Ammon's horn (tissue), 1 donor: ENCODE results near the gene TTC9C.
"Not testable (repeated sequence)": the region's sequence is repeated elsewhere in the genome, so short reads cannot be mapped to it uniquely, and the experiment has no call there.

Experiments used
- DNase-seq: peaks from one replicate; pipeline ENCODE4 v3.0.0-alpha.2; 2016; ENCODE audit warnings: low spot score

TTC9C gene, protein sequence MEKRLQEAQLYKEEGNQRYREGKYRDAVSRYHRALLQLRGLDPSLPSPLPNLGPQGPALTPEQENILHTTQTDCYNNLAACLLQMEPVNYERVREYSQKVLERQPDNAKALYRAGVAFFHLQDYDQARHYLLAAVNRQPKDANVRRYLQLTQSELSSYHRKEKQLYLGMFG

DNA sequence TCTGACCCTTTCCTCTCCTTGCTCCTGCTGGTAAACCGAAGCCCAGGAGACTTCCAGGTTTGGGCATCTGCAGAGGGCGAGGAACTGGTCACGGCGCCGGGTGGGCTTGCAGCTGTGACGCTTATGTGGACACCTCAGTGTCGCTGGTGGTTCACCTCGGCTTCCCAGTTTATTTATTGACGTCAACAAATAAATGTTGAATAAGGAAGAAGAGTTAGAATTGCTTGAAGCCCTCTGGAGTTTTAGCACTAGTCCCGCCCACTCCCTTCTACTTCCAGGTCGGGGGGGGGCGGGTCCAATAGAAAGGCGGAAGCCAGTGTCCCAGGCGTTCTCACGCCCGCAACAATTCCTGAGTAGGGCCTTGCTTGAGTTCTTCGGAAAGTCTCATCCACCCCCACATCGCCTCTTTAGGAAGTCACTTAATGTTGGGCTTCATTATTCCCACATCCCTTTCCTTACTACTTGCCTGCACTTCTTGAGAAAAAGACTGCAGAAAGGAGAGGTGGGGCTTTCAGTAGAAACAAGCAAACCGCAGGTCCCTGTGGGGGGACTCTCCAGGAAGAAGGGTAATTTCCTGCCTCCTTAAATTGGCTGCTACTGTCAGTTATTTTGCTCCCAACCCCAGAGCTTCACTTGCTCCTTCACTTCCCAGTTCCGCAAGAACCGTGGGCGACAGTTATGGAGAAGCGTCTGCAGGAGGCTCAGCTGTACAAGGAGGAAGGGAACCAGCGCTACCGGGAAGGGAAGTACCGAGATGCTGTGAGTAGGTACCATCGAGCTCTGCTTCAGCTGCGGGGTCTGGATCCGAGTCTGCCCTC is at the start of gene TTC9C:
TSS of gene TTC9C (plus strand) at position 316 of the 818 bp plus-strand sequence. CDS start at position 679, 363 bp downstream.
- DNase-seq: peak; percentile 91

DNA sequence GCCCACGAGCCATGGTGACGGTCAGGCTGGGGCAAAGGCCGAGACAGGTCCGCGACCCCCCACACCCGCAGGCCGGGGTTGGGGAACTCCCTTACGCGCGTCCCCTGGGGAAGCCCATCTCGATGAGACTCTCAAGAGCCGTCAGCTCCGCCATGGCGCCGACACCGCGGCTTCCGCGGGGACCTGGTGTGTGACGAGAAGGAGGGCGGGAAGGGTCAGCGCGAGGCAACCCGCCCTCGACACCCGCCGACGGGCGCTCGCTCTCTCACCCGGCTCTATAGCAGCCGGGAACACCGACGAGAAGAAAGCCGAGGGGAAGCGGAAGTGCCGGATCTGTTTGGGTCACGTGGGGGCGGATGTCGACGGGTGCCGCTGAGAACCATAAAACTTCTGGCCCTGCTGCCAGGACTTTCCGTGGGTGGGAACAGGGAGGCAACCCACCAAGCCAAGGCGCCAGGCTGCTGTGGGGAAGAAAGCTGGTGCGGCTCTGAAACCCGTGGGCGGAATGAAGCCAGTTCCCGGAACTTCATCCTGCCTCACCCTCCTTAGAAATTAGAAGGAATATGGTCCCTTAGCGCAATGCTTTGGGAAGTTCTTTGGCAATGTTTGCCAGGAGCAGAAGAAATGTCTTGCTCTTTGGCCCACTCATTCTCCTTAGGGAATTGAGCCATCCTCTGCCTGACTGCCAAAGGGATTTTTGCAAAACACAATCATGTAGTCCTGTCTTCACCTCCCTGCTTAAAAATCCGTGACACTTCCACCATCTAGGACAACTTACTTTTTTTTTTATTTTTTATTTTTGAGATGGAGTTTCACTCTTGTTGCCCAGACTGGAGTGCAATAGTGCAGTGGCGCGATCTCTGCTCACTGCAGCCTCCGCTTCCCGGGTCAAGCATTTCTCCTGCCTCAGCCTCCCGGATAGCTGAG is 49.3 kb upstream of the TTC9C start, which contains the start of gene UBXN1:
TSS of gene UBXN1 (minus strand) at position 304 of the 927 bp plus-strand sequence. CDS start at position 154, 150 bp downstream.
- DNase-seq: peak; percentile 88

DNA sequence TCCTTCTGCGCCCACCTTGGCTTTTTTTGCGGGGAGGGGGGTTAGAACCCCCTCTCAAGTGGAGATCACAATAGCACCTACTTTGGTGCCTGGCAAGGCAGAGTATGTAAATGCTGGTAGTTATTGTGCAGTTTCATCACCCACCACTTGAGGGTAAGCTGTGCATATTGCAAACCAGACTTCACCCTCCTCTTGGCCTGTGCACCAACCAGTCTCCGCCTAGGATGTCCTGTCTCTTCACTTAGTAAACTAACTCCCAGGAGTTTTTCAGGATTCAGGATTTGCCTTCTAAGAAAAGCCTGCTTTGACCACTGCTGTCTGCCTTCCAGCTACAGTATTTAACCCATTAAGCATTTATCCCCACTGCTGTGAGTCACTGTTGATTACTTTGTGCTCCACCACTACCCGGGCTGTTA is 47.5 kb upstream of the TTC9C start:
- peak; percentile 64 for DNase-seq

DNA sequence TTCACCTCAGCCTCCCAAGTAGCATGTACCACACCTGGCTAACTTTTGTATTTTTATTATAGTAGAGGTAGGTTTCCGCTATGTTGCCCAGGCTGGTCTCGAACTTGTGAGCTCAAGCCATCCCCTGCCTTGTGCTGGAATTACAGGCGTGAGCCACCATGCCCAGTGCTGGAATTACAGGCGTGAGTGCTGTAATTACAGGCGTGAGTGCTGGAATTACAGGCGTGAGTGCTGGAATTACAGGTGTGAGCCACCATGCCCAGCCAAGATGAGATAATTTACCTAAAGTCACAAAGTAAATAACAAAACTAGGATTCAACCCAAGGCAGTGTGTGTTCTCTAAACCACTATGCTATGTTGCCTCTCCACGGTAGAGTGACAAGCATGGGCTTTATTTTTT is 45.8 kb upstream of the TTC9C start:
- no peak for DNase-seq

DNA sequence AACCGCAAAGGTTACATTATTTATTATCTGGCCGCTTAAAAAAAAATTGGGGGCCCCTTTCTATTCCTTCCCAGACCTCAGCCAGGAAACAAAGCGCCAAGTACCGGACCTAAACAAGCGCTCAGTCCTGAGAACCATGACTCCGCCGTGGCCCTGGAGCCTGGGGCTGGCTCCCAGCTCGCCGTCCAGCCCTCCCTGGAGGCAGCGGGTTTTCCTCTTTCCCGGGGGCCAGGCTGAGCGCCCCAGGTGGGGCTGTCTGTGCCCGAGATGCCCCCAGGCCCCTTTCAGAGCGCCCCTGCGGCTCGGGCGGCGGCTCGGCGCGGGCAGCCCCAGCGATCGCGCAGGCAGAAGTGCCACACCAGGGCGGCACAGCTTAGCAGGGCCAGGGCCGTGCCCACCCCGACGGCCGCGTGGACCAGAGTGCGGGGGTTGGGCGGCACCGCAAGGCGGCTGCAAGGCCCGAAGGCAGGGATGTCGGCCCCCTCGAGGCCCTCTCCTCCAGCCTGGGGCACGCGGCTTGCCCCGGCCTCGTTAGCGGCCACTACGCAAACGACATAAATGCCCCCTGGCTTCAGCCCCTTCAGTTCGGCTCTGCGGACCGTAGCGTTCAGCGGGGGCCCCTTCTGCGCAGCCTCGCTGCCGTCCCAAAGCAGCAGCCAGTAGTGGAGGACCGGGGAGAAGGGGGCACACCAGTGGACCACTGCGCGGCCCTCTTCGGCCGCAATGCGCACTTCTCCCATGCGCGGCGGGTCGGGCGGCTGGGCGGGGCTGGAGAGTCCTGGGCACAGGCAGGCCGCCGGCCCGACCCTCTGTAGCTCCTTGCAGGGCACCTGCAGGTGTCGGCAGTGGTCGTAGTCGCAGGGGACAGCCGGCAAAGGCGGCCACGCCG is 40.5 kb upstream of the TTC9C start:
- no peak for DNase-seq

DNA sequence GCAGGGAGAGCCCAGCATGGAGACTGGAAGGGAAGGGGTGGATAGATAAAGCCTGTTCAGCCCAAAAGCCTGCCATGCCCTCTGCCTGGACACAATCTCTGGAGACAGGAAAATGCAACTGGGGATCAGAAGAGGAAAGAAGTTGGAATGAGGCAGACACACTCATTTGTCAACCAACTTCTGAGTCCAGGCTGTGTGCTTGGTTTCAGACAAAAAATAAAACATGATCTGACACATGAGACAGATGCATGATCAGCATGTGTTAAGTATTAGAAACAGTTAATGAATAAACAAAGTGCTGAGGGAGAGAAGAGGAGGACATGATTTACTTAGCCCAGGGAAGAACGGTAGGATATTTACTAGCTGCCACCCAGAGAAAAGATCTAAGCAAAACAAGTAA is 39.8 kb upstream of the TTC9C start:
- DNase-seq: no peak

DNA sequence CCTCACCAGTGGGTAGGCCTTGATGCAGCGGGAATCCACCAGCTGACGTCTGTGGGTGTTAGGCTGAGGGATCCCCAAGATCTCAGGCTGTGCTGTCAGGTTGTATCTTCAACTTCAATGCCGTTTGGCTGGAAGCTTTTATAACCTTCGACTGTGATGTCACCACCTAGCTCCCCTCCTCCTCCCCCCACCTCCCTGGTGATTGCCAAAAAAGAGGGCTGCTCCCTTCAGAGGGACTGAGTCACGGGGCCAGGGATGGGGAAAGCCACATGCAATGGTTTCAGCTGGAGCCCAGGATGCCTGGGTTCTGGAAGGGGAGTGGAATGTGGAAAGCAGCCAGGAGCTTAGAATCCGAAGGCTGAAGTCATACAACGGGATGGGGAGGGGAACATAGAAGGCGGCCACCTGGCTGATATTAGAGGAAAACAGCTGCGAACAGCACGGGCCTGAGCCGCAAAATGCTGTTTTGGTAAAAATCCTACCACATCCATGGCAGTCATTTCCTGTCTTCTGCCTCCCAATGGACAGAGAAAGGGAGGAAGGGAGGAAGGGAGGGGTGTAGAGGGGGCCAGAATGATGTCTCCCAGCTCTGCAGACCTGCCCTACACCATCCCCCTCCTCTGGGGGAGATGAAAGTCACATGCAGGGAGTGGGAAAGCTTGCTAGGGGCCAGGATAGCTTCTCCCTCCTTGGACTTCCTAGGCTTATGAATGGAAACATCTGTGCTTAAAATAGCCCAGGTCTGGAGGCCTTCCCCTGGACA is 38.7 kb upstream of the TTC9C start, which contains the start of gene LRRN4CL:
TSS of gene LRRN4CL (minus strand) at position 110 of the 763 bp plus-strand sequence. CDS start 1,022 bp downstream, outside the sequence.
- DNase-seq: peak; percentile 32

DNA sequence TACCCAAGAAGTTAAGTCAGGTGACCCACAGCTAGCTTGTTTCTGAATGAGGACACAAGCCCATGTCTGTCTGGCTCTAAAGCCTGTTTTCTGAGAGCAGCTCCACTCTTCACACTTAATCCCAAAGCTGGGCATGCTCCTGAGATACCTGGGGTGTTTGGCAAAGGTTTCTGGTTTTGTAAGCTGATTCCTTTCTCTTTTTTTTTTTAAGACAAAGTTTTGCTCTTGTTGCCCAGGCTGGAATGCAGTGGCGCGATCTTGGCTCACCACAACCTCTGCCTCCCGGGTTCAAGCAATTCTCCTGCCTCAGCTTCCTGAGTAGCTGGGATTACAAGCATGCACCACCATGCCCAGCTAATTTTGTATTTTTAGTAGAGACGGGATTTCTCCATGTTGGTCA is 34.7 kb upstream of the TTC9C start:
- not testable (repeated sequence) for DNase-seq

DNA sequence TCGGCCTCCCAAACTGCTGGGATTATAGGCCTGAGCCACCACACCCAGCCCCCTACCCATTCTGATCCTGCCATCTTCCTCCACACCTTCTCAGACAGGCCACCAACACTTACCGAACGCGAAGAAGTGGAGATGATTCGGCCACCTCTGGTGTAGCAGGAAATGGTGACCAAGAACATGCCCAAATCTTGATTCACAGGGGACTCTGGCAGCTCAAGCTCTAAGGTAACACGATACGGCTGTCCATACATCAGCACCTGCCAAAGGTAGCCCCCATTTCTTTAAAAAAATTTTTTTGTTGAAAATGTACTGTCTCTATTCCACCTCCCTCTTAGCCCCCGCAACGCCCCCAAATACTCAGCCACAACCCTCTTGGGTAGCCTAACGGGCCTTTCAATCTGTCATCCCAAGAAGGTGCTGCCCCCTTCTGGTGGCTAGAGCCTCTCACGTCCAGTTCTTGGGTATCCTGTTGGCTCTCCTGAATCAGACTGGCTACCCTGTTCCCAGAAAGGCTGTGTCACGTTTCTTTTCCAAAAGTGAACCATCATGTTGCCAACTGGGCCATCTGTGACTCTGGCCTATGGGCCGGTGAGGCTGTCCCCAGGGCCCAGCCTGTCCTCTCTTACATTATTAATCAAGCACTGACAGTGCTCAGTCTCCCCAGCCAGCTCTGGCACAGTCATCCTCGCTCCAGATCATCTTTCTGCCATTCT is 33.7 kb upstream of the TTC9C start:
- DNase-seq: peak; percentile 87

DNA sequence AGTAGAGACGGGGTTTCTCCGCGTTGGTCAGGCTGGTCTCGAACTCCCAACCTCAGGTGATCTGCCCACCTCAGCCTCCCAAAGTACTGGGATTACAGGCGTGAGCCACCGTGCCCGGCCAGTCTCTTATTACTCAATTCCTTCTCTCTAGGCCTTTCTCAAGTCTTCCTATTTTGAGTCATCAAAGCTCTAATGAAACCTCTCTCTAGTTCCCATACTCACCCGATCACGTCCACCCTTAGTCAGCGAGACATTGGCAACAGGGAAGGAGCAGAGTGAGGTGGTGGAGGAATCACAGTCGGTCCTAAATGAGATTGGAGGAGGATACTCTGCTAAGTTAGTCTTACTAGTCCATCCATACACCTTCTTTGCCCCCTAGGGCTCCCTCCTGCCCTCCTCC is 26.0 kb upstream of the TTC9C start:
- no peak for DNase-seq

DNA sequence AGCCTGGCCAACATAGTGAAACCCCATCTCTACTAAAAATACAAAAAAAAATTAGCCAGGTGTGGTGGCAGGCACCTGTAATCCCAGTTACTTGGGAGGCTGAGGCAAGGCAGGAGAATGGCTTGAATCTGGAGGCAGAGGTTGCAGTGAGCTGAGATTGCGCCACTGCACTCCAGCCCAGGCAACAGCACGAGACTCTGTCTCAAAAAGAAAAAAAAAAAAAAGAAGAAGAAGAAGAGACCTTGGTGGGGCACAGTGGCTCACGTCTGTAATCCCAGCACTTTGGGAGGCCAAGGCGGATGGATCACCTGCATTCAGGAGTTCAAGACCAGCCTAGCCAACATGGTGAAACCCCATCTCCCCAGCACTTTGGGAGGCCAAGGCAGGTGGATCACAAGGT is 24.4 kb upstream of the TTC9C start:
- not testable (repeated sequence) for DNase-seq

DNA sequence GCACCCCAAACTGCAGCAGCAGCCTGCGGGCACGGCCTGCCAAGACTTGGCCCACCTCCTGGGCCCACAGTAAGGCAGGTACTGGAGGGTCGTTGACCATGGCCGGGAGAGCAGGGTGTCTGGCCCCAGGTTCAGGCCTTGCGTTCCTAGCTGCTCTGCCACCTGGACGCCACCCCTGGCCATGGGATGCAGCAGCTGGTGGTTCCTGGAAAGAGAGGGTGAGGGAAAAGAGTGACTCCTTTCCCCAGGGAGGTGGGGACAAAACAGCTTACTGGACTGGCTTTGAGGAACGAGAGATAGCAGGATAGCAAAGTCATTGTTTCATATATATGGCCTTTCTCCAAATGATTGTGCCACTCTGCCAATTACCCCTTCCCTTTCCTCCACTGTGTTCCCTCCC is 22.9 kb upstream of the TTC9C start:
- peak; percentile 11 for DNase-seq

DNA sequence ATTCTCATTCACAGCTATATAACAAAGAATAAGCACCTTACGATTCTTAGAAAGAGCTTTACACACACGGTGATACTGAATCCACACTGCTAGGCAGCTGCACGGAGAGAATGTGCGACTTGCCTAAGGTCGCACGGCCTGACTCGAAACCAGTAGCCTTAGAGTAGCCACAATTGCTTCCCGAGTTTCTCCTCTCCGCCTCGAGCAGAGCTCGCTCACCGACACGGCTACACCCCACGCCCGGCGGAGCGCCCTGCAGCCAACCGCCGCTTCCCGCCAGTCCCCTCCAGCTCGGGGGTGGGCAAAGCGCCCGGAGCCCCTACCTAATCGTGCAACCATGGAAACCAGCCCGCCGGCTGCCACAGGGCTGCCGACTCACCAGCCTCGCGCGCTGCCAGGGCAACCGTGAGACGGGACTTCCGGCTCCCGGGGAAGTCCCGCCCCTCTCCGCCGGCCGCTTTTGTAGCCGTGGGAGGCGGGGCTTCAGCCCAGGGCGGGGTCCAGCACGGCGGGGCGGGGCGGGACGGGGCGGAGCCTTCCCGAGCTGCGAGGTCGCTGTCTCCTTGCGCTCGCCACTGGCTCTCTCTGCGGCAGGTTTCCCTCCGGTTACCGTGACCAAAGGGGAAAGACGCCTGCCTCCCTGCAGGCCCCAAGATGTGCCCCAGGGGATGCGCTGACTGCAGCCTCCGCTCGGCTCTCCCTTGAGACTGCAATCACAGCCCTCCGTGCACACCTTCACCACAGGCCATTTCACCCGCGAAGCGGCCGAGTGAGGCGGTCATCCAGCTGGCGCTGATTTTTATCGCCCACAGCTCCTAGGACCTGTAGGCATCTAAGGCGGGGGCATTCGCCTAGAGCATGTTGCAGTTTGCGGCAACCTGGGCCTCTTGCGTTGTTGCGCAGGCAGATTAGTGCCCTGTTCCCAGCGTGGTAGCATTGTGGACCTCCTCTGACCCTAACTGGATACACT is 22.1 kb upstream of the TTC9C start:
- peak; percentile 97 for DNase-seq

DNA sequence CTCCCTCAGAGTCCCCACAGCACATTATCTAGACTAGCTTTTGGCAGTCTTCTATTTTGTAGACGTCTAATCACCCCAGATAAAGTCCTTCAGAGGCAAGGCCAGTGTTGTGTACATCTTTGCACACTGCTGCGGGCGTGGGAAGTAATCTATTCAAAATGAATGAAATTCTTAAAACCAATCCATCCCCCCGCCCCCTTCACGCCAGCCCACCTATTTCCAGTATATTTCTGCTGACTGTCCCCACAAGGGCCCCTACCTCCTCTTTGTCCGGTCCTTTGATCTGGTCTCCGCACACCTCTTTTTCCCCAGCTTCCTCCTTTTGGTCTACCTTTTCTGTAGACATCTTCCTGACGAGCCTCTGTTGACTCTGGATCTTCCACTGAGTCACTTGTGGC is 21.4 kb upstream of the TTC9C start:
- peak; percentile 11 for DNase-seq

DNA sequence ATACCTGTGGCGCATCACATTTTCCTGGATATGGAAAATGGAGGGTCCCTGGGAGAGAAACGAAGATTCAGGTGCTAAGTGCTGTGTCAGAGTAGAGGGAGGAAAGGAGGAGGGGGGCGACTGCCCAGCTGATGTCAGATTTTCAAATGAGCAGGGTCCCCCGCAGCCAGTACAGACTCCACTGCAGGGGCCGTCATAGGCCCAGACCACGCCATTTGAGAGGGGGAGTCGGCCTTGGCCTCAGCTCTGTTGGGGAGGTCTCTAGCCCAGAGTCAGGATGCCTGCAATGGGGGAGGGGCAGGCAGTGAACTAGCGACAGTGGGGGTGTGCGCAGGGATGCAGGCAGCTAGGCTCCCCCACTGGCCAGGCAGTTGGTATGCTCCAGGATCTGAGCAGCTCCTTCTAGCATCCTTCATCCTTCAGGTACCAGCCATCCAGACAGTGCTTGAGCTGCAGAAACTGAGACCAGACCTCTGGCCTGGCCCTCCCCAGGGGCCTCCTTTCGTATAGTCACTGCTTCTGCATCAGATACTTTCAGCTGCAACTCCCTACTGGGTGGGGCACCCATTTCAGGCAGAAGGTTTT is 20.9 kb upstream of the TTC9C start, which contains the start of the genes BSCL2 and GNG3:
TSS of gene BSCL2 (minus strand) at position 148 of the 585 bp plus-strand sequence. CDS start 229 bp downstream, outside the sequence.
TSS of gene GNG3 (plus strand) at position 400 of the 585 bp plus-strand sequence. CDS start 620 bp downstream, outside the sequence.
- peak; percentile 91 for DNase-seq

DNA sequence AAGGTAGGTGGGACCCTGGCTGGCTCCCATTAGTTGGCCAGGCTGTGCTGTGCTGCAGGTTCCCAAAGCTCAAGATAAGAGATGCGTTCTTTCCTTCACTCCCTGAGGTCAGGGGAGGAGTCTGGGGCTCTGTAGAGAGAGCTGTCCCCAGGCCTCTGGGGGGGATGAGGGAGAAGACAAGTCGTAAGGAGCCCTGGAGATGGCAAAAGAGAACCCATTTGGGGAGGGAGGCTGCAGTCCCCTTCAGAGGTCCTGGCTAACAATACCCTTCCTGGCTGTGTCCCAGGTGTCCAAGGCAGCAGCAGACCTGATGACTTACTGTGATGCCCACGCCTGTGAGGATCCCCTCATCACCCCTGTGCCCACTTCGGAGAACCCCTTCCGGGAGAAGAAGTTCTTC is 19.9 kb upstream of the TTC9C start:
- DNase-seq: peak; percentile 11

DNA sequence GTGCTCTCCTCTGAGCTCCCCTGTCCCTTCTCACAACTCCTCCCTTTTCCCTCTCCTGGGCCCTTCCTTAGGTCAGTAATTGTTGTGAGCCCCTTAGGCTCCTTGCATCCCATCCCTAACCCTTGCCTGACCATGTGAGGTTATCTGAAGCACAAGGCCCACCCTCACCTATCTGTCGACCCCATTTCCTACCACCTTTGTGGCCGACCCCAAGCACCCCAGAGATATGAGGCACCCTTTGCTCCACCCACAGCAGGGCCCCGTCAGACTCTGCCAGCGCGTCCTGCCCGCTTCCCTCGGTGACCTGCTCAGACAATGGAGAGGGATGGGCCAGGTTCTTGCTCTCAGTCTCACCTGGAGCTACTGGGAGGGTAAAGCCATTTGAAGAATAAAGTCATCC is 19.5 kb upstream of the TTC9C start:
- peak; percentile 18 for DNase-seq
